Hematopoietic multipotent progenitor cell treated with erythropoietin and hydrocortisone succinate and interleukin-3 and kit ligand, for 6 days (in vitro differentiated cells): Measurements from ENCODE around the gene DGKZ.

ENCODE experiments used
- DNase-seq: peaks from one replicate; pipeline ENCODE4 v3.0.0-alpha.2; 2015

The DGKZ gene

GRCh38 chr11:46381819-46382645 lies 34.8 kb downstream of the DGKZ start:
- no peak for DNase-seq

DNA sequence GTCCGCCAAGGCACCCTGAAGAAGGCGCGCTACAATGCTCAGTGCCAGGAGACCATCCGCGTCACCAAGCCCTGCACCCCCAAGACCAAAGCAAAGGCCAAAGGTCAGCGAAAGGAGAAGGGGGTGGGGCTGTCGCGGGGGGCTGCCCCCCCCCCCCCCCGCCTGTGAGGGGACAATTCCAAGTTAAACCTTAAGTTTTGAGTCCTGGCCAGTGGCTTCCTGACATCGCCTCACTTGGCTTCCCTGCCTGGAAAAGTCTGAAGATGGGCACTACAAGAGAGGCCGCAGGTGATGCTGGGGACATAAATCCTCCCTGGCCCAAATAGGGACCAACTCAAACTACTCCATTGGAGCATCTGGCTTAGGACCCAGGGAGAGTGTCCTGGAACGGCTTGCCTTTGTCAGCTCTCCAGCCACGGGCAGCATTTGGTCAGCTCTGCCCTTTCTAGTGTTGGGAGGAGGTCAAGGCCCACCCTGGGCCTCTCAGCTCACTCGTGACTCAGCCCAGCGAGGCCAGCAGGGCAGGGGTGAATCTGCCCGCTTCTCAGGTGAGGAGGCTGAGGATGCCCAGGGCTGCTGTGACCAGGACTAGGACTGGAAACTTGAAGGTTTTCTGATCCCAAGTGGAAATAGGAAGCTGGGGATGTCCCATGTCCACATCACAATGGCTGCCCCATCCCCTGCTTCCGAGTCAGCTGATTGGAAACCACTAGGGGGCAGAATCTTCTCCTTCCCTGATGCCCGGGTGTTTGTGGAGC lies 35.6 kb downstream of the DGKZ start:
- no peak for DNase-seq

DNA sequence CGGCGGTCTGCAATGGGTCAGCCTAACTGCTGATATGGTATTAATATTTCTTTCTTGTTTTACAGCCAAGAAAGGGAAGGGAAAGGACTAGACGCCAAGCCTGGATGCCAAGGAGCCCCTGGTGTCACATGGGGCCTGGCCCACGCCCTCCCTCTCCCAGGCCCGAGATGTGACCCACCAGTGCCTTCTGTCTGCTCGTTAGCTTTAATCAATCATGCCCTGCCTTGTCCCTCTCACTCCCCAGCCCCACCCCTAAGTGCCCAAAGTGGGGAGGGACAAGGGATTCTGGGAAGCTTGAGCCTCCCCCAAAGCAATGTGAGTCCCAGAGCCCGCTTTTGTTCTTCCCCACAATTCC lies 36.1 kb downstream of the DGKZ start:
- DNase-seq: no peak

DNA sequence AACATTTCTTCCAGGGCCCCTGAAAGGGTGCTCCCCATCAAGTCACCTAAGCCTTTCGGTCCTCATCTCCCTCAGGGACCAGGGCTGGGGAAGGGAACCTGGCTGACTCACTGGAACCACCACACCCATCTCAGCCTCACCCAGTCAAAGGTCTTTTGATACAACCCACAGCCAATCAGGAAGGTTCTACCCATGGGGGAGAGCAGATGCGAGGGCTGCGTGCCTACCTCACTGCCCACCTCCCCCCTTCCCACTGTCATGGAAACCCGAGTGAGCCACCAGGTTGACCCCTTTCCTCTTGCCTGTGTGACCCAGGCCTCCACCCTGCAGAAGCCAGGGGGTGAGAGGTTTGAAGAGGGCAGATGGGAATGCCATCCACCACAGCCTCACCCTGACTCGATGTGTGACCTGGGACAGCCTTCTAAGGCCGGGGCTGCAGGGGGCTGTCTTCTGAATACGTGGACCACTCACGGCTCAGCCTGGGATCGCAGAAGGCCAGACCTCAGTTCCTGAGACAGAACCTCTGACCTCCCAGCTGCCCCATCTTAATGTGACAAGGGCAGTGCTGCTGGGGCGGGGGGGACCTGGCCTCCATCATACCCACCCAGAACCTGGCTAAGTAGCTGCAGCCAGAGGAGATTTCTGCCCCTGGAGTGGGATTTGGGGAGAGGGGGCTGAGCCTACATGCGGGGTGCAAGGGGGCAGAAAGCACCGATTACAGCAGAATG lies 36.9 kb downstream of the DGKZ start:
- DNase-seq: no peak

DNA sequence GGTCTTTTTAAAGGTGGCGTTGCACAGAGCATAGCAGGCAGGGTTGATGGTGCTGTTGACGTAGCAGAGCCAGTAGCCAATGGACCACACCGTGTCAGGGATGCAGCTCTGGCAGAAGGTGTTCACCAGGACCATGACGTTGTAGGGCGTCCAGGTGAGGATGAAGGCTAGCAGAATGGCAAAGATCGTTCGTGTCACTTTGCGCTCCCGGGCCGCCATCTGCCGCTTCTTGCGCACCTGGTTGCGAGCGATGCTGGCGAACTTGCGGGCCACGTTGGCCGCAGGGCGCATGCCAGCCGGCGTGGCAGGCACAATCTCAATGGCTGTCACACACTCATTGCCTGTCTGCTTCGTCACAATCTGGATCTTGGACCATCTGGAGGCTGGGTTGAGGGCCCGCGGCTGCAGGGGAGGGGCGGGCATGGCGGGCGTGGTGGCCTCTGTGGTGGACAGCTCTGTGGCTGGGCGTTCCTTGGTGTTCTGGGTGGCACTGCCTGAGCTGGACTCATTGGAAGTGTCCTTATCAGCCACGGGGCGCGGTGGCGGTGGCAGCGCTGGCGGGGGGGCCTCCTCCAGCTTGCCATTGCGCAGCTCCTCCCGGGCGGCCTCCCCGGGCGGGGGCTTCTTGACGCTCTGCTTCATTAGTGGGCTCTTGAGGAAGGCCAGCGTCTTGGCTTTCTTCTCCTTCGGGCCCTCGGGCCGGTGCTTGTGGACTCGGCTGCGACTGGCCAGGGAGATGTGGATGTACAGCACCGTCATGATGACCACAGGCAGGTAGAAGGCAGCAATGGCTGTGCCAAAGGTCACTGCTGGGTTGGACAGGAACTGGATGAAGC lies 38.1 kb downstream of the DGKZ start:
- no peak for DNase-seq

DNA sequence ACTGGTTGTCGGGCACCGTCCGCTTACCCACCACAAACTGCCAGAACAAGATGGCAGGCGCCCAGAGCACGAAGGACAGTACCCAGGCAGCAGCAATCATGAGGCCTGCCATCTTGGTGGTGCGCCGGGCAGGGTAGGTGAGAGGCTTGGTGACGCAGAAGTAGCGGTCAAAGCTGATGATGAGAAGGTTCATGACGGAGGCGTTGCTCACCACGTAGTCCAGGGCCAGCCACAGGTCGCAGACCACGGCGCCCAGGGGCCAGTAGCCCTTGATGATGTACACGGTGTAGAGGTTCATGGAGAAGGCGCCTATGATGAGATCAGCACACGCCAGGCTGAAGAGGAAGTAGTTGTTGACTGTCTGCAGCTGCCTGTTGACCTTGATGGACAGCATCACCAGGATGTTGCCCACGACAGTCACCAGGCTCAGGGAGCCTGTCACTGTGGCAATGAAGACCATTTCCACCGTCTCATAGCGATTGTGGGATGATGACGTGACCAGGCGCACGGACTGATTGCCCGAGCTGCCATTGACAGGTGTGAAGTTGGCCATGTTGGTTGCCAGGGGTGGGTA lies 38.8 kb downstream of the DGKZ start:
- no peak for DNase-seq

DNA sequence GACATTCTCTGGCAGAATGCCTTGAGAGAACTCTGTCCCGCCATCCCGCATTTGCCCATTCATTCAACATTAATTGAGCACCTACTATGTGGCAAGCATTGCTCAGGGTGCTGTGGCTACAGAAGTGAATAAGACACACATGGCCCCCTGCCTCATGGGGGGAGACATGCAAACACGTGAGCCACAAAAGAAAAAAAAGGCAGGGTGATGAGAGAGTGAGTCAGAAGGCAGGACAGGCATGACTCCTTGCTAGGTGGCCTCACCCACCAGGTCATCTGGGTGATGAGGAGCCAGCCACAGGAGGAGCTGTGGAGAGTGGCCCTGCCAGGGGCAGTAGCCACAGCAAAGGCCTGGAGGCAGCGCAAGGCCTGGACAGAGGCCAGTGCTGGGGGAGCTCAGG lies 39.4 kb downstream of the DGKZ start:
- no peak for DNase-seq

DNA sequence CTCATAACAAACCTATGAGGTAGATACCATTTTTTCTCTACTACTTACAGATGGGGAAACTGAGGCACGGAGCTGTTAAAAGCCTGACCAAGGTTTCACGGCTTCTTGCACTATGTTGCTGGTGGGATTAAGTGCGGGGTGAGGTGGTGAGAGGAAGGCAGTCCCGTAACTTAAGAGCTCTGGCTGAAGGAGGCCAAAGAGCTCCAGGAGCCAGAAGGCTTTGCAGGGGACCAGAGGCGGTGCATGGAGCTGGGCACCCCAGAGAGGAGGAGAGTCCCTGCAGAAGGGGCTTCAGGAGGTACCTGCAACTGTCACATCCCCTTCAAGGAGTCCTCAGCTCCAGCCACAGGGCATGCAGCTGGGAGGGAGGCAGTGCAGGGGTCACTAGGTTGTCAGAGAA lies 40.2 kb downstream of the DGKZ start:
- no peak for DNase-seq

DNA sequence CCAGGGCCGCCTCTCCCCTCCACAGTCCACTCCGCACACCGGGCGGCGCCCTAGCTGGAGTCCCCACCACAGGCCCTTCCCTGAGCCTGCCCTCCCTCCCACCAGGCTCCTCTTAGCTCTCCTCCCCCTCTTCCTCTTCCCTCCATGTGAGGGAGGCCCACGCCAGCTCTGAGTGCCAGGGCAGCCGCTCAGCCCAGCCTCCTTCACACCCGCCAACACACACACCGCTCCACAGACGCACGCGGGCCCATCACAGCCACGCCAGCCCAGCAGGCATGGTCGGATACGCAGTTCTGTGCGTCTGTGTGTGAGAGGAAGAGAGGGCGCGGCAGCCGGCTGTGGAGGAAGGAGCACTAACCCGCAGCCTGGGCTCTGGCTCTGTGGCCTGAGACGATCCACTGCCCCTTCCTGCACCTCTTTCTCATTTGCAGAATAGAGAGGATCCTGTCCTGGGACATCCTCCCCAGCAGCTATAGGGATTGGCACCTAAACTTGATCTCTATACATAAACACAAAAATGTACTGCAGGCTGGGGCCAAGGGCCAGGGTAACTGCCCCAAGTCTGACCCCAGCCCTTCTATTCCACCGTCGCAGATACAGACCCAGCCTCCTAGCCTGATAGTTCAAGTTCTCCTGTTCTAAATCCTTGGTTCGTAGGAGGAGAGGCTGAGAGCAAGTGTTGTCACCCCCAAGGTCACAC lies 40.8 kb downstream of the DGKZ start:
- peak; percentile 52 for DNase-seq

GRCh38 chr11:46388619-46389449 lies 41.6 kb downstream of the DGKZ start:
- DNase-seq: no peak

- DNase-seq: peak; percentile 86
These were observed 42.4 kb downstream of the DGKZ start for GRCh38 chr11:46389450-46390330.

- no peak for DNase-seq
These were observed 43.3 kb downstream of the DGKZ start for GRCh38 chr11:46390331-46391171.

DNA sequence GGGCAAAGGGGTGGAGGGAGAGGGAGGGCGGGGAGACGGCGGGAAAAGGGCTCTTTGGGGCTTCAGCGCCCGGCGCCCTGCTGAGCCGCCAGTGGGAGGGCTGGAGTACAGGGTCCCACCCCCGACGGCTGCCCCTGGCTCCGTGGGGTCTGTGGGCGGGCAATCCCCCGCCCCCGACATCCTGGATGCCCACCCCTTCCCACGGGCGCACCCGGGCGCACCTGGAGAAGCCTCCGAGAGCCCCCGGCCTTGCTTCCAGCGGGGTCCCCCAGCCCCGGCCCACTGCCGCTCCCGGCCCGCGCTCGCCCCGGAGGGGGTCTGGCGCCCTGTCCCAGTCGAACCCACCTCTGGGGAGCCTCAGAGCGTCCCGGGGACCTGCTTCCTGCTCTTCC lies 43.9 kb downstream of the DGKZ start:
- no peak for DNase-seq

GRCh38 chr11:46391578-46392420 lies 44.5 kb downstream of the DGKZ start, which contains the start of gene CHRM4:
TSS of gene CHRM4 (minus strand) at chr11:46391776. CDS start at chr11:46386557, 5,219 bp downstream.
- DNase-seq: peak; percentile 54

- peak; percentile 92 for DNase-seq
These were observed 45.4 kb downstream of the DGKZ start for GRCh38 chr11:46392421-46393230.

DNA sequence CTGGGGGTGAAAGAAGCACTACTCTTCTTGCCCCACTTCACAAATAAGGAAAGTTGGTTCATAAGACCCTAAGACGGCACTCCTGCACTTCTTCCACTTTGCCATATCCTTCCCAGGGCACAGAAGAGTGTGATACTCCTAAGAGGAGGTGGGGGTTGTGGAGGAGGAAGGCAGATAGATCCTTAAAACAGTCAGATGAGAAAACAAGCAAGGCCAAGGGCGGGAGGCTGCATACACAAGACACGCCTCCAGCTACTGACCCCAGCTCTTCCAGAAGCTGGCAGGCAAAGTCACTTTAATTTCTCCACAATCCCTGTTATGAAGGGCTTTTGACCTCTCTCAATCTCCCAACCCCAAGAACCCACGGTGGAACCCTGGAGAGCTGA lies 46.0 kb downstream of the DGKZ start:
- DNase-seq: no peak

GRCh38 chr11:46393759-46394158 lies 46.5 kb downstream of the DGKZ start:
- no peak for DNase-seq
